Bronchial epithelial cell (primary cell): ENCODE data around the gene IGF1. TPM values are rescaled to one million over a fixed set of nuclear protein-coding genes. Genes with fewer than 3 reads are reported as not detected.

Source experiments
- DNase-seq: peaks from one replicate; pipeline ENCODE4 v3.0.0-alpha.2; 2010; ENCODE audit warnings: low read depth
- FAIRE-seq: peaks from 2 replicates; lab custom pipeline; 2011; peaks lifted over from hg19 to GRCh38; lab: Jason Lieb, UNC
- H3K27me3 ChIP-seq: 2 replicates; pipeline ENCODE4 v1.5.1; 2011; ENCODE audit warnings: low read length; ENCODE audit not compliant: control insufficient read depth, insufficient read depth
- H3K36me3 ChIP-seq: 2 replicates; pipeline ENCODE4 v1.5.1; 2011; ENCODE audit warnings: low read length; ENCODE audit not compliant: control insufficient read depth, insufficient read depth
- H3K4me3 ChIP-seq: 2 replicates; pipeline ENCODE4 v1.5.1; 2011; ENCODE audit warnings: mild to moderate bottlenecking, low read depth, low read length, control low read depth
- CTCF ChIP-seq: IDR thresholded peaks from 2 replicates; pipeline ENCODE4 v1.5.1; 2011; ENCODE audit warnings: mild to moderate bottlenecking, moderate library complexity, low read length, control low read depth, inconsistent platforms; ENCODE audit not compliant: insufficient read depth, severe bottlenecking
- total RNA-seq: library from RNA; depleted of rRNA; stranded (reverse); fragments of >200 nt; gene quantifications from 2 replicates; pipeline ENCODE4 v1.2.1, GENCODE V29; 2014

Gene IGF1
- total RNA-seq, 1 donor from 2014 or later, result 0.26 TPM

DNA sequence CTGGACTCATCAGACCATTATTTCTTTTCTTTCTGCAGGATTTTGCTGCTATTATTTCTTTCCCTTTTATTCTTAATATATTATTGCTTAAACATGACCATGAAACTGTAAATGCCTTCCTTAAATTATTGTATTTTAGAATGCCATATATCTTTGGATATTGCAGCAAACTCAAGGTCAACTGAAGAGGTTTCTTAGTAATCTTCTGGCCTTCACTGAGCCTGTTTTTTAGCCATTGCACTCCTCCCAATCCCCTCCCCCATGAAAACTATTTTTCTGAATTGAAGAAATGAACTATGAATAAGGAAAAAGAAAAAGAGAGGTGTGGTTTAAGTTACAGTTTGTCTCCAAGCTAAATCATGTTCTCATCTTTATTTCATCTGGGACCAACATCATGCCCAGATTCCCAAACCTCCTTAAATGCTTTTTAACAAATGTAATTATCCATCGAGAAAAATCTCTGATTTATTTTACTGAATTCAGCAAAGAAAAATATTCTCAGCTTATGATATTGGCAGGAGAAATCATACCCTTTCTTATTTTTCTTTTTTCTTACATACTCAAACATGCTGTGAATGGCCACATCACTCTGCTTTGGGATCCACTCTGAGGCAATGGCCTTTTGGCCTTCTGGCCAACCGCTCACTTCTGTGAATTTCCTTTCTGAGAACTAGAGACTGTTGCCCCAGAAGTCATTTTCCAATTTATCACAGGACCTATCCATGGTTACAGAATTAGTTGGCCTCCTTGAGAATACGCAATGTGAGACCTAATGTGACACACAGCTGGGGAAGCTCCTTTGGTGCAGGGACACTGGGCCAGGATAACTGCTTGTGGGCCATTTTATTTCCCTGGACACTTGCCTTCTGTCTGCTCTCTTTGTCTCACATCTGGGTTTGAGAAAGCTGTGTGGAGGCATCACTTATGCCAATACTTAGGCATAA lies 50.9 kb downstream of the IGF1 start:
- DNase-seq, result no peak
- no peak for TF ChIP-seq CTCF
- FAIRE-seq, result no peak

DNA sequence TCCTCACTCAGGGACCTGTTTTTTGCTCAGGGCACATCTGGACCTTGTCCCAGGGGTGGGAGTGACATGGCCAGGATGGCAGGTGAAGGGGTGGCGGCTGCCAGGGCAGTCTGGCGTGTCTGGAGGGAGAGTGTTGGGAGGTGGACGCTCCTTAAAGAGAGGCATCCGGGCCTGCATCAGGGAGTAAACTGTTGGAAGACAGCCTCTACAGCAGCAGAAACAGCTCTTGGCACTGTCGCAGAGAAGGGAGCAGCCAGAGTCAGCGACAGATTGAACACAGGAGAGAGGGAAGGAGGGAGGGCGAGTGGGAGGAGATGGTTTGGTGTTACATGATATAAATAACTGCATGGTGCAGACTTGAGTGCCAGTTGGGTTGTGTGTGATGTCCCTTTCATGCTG lies 52.8 kb downstream of the IGF1 start:
- no peaks in the 10 kb centered on the region for H3K36me3 ChIP-seq
- no peak overlapping the region for H3K4me3 ChIP-seq
- no peak for DNase-seq
- TF ChIP-seq CTCF, result no peak
- no peak for FAIRE-seq
- H3K27me3 ChIP-seq, result no peaks in the 10 kb centered on the region

More for the DNA sequence above, 50.9 kb downstream of the IGF1 start:
- no peak overlapping the region for H3K4me3 ChIP-seq
- no peaks in the 10 kb centered on the region for H3K36me3 ChIP-seq
- H3K27me3 ChIP-seq, result no peaks in the 10 kb centered on the region

- H3K4me3 ChIP-seq, result no peak overlapping the region
- FAIRE-seq (no peak), DNase-seq (no peak)
- TF ChIP-seq CTCF, result no peak
- no peaks in the 10 kb centered on the region for H3K36me3 ChIP-seq
- no peaks in the 10 kb centered on the region for H3K27me3 ChIP-seq
Observed at GRCh38 chr12:102426599-102427542, 53.5 kb downstream of the IGF1 start.

DNA sequence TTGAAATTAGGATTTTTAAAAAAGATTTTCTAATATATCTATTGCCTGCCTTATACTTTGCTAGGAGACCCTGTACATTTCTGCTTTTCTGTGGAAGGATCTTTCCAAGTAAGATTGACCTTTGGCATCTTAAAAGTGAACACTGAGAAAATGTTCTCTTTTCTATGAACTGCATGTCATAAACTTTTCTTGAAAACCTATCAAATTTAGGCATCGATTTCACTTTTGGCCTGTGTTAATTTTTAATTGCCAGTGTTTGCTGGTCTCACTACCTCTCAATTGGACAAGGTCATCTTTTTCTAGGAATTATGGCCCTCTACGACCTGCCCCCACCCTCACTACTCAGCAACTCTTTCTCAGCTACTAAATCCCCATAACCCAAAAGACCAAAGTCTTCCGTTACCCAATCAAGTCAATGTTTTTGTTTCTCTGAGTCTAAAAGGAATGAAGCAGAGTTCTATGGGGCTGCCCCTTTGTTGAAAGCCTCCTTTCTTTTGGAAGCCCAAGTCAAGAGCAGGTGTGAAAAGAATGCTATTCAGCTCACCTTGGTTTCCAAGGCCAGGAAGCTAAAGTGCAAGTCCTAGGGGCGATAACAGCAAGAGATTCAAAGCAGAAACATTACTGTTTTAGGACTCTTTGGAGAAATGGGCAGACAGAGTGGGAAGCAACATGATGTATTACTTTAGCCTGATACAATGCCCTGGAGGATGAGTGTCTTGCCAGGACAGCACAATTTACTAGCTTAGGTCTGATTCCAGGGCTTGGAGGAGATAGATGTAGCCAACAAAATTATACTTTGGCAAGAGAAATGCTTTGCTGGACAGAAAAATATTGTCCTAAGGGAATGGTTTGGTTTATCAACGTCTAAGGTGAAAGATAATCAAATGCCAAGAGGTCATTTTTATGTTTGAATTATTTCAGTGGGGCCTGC lies 55.0 kb downstream of the IGF1 start:
- DNase-seq (no peak), FAIRE-seq (no peak)
- Histone ChIP-seq H3K27me3 (no peaks in the 10 kb centered on the region), H3K4me3 (no peak overlapping the region), H3K36me3 (no peaks in the 10 kb centered on the region)
- no peak for TF ChIP-seq CTCF

DNA sequence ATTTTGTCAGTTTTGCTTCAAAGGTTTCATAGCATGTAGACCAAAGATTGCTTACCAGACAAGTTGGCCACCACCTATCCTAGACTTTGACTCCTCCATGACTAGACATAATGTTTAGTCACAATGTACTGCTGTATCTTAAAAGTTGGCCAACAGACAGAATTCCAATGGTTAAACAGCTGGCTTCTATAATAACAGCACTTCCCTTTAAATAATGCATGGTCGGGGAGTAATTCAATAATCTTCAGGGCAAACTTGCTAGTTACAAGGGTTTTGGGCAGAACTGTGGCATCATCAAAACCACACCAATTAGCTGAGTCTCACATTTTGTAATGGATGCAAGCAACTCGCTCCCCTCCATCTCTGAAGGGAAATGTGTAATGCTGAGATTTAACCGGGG lies 56.9 kb downstream of the IGF1 start:
- no peak overlapping the region for H3K4me3 ChIP-seq
- H3K27me3 ChIP-seq, result no peaks in the 10 kb centered on the region
- no peak for FAIRE-seq
- TF ChIP-seq CTCF, result no peak
- no peak for DNase-seq
- H3K36me3 ChIP-seq, result no peaks in the 10 kb centered on the region
